HCT116 (cell line): Measurements from ENCODE around the gene TNFRSF1A. TPM values are rescaled to one million over a fixed set of nuclear protein-coding genes. Genes with fewer than 3 reads are reported as not detected.

Experiments
- ATAC-seq: fragments of 200-7000 bp; cut with Tn5 transposase; 2 replicates; pipeline ENCODE4 v1.9.1; 2020; ENCODE audit warnings: mild to moderate bottlenecking, moderate library complexity
- BruUV-seq: library from RNA; stranded (reverse); fragments of 400-500 nt; replicated peaks from 2 replicates; lab custom pipeline; 2021; lab: Mats Ljungman, UMichigan
- CTCF ChIA-PET: fragments of 300-600 bp; sonication (Branson Sonifier 250); formaldehyde crosslinking; loops from one replicate; lab custom pipeline; 2021; ENCODE audit warnings: antibody characterized with exemption; lab: Charles Lee
- POLR2A ChIA-PET: fragments of 300-600, 350-600 bp; sonication (Branson Sonifier 250); formaldehyde crosslinking; loops from one replicate; lab custom pipeline; 2021; ENCODE audit warnings: antibody characterized with exemption; lab: Charles Lee
- RAD21 ChIA-PET, 2 experiments: fragments of 300-600 bp; sonication (Branson Sonifier 250); formaldehyde crosslinking; loops; one replicate each; lab custom pipeline; 2023; ENCODE audit warnings: low total read pairs in 2 of 2; ENCODE audit not compliant: uncharacterized antibody in 2 of 2, unreplicated experiment in 2 of 2, low non-redundant PET in 1 of 2; lab: Charles Lee
- DNase-seq: peaks from one replicate; pipeline ENCODE4 v3.0.0-alpha.2; 2010; ENCODE audit warnings: low read depth, low spot score
- H2AFZ ChIP-seq: fragments of 200-600 bp; shearing (Covaris generic), sonication (generic); 2 replicates; pipeline ENCODE4 v1.6.1; 2017; ENCODE audit warnings: low read depth, mixed run types, mixed read lengths, antibody characterized with exemption, low read length; ENCODE audit not compliant: poor library complexity, severe bottlenecking
- H3K27ac ChIP-seq: 2 replicates; pipeline ENCODE4 v1.5.1; 2012; ENCODE audit warnings: low read depth, low read length
- H3K27me3 ChIP-seq: fragments of 200-600 bp; sonication (generic); 2 replicates; pipeline ENCODE4 v1.6.1; 2016; ENCODE audit warnings: mixed run types, low read length, mixed read lengths; ENCODE audit not compliant: insufficient read depth
- H3K36me3 ChIP-seq, 2 experiments: fragments of 200-500 bp in 1 of 2; fragments of 200-600 bp in 1 of 2; sonication (Bioruptor generic) in 1 of 2; sonication (generic) in 1 of 2; 2 replicates each; pipeline versions ENCODE4 v1.5.1 to v1.6.1; 2014 to 2016; ENCODE audit warnings: low read length in 2 of 2, inconsistent platforms in 1 of 2, mixed read lengths in 1 of 2, mixed run types in 1 of 2; ENCODE audit not compliant: insufficient read depth in 2 of 2, control insufficient read depth in 1 of 2
- H3K4me1 ChIP-seq, 2 experiments: fragments of 200-600 bp in 1 of 2; sonication (generic) in 1 of 2; 2 replicates each; pipeline versions ENCODE4 v1.5.1 to v1.6.1; 2012 to 2017; ENCODE audit warnings: low read length in 2 of 2, inconsistent platforms in 1 of 2, mild to moderate bottlenecking in 1 of 2, mixed read lengths in 1 of 2, mixed run types in 1 of 2, moderate library complexity in 1 of 2; ENCODE audit not compliant: insufficient read depth in 2 of 2, control insufficient read depth in 1 of 2
- H3K4me2 ChIP-seq: fragments of 200-600 bp; sonication (generic); 2 replicates; pipeline ENCODE4 v1.6.1; 2017; ENCODE audit warnings: mixed run types, low read length, mixed read lengths
- H3K4me3 ChIP-seq, 2 experiments: fragments of 200-600 bp in 1 of 2; sonication (generic) in 1 of 2; replicated peaks in 1 of 2; 2 replicates each; pipeline ENCODE4 v1.5.1; 2011 to 2016; ENCODE audit warnings: low read length in 2 of 2, control low read depth in 1 of 2, low read depth in 1 of 2, mild to moderate bottlenecking in 1 of 2, mixed read lengths in 1 of 2, mixed run types in 1 of 2
- H3K79me2 ChIP-seq: fragments of 200-600 bp; sonication (generic); 2 replicates; pipeline ENCODE4 v1.6.1; 2017; ENCODE audit warnings: mild to moderate bottlenecking, mixed run types, low read length, moderate library complexity, mixed read lengths; ENCODE audit not compliant: insufficient read depth
- H3K9ac ChIP-seq: fragments of 200-600 bp; sonication (generic); 2 replicates; pipeline ENCODE4 v1.6.1; 2016; ENCODE audit warnings: low read length, mixed read lengths
- H3K9me2 ChIP-seq: fragments of 200-600 bp; sonication (generic), shearing (Covaris generic); 2 replicates; pipeline ENCODE4 v1.6.1; 2017; ENCODE audit warnings: mixed run types, mild to moderate bottlenecking, moderate library complexity; ENCODE audit not compliant: insufficient read depth
- H3K9me3 ChIP-seq, 2 experiments: fragments of 200-500 bp in 1 of 2; fragments of 200-600 bp in 1 of 2; sonication (Bioruptor generic) in 1 of 2; sonication (generic) in 1 of 2; 2 replicates each; pipeline ENCODE4 v1.6.1; 2014 to 2017; ENCODE audit warnings: low read length in 2 of 2, mixed read lengths in 2 of 2, inconsistent platforms in 1 of 2, low read depth in 1 of 2, mild to moderate bottlenecking in 1 of 2, mixed run types in 1 of 2, moderate library complexity in 1 of 2; ENCODE audit not compliant: control insufficient read depth in 1 of 2, insufficient read depth in 1 of 2
- H4K20me1 ChIP-seq: fragments of 200-600 bp; sonication (generic), shearing (Covaris generic); 2 replicates; pipeline ENCODE4 v1.6.1; 2017; ENCODE audit warnings: mixed run types, mild to moderate bottlenecking, moderate library complexity; ENCODE audit not compliant: insufficient read depth
- ATF3 ChIP-seq: IDR thresholded peaks from 2 replicates; pipeline ENCODE4 v1.6.1; 2012
- CEBPB ChIP-seq: IDR thresholded peaks from 2 replicates; pipeline ENCODE4 v1.6.1; 2012; ENCODE audit warnings: low read depth
- CTCF ChIP-seq, 3 experiments: fragments of 200-600 bp in 1 of 3; sonication (generic) in 1 of 3; IDR thresholded peaks in 2 of 3; conservative IDR thresholded peaks in 1 of 3; 2 replicates each; pipeline ENCODE4 v1.5.1; 2012 to 2017; ENCODE audit warnings: low read depth in 2 of 3, low read length in 2 of 3, antibody characterized with exemption in 1 of 3, borderline replicate concordance in 1 of 3, control low read depth in 1 of 3, mild to moderate bottlenecking in 1 of 3, mixed read lengths in 1 of 3, mixed run types in 1 of 3, moderate library complexity in 1 of 3; ENCODE audit not compliant: insufficient read depth in 1 of 3
- EGR1 ChIP-seq: IDR thresholded peaks from 2 replicates; pipeline ENCODE4 v1.6.1; 2012; ENCODE audit warnings: low read depth
- ELF1 ChIP-seq: IDR thresholded peaks from 2 replicates; pipeline ENCODE4 v1.6.1; 2012; ENCODE audit warnings: low read depth, borderline replicate concordance
- EZH2 ChIP-seq: fragments of 200-600 bp; sonication (generic); IDR thresholded peaks from 2 replicates; pipeline ENCODE4 v1.6.1; 2017; ENCODE audit warnings: antibody characterized with exemption, mixed run types
- EZH2phosphoT487 ChIP-seq: fragments of 200-600 bp; IDR thresholded peaks from 2 replicates; pipeline ENCODE4 v1.6.1; 2018; ENCODE audit warnings: antibody characterized with exemption, borderline replicate concordance
- FOSL1 ChIP-seq: IDR thresholded peaks from 2 replicates; pipeline ENCODE4 v1.6.1; 2012; ENCODE audit warnings: low read depth
- JUND ChIP-seq: IDR thresholded peaks from 2 replicates; pipeline ENCODE4 v1.6.1; 2012
- POLR2A ChIP-seq: IDR thresholded peaks from 2 replicates; pipeline ENCODE4 v1.7.0; 2011; ENCODE audit warnings: borderline replicate concordance; ENCODE audit not compliant: insufficient read depth, insufficient read length; ENCODE audit errors: extremely low read depth
- POLR2AphosphoS5 ChIP-seq: IDR thresholded peaks from 2 replicates; pipeline ENCODE4 v1.6.1; 2011; ENCODE audit warnings: mild to moderate bottlenecking, low read depth, low read length, moderate library complexity
- REST ChIP-seq: IDR thresholded peaks from 2 replicates; pipeline ENCODE4 v1.6.1; 2012; ENCODE audit warnings: low read depth
- SRF ChIP-seq: IDR thresholded peaks from 2 replicates; pipeline ENCODE4 v1.6.1; 2012; ENCODE audit warnings: low read depth
- TCF7L2 ChIP-seq: IDR thresholded peaks from 2 replicates; pipeline ENCODE4 v1.7.0; 2011; ENCODE audit warnings: borderline replicate concordance, inconsistent platforms; ENCODE audit not compliant: insufficient read depth, insufficient read length; ENCODE audit errors: extremely low read depth
- YY1 ChIP-seq: IDR thresholded peaks from 2 replicates; pipeline ENCODE4 v1.6.1; 2011; ENCODE audit warnings: low read length, low read depth, moderate library complexity, mild to moderate bottlenecking; ENCODE audit not compliant: insufficient replicate concordance; ENCODE audit errors: extremely low read depth
- ZBTB33 ChIP-seq: IDR thresholded peaks from 2 replicates; pipeline ENCODE4 v1.6.1; 2011; ENCODE audit warnings: mild to moderate bottlenecking, low read length, moderate library complexity; ENCODE audit not compliant: insufficient replicate concordance; ENCODE audit errors: extremely low read depth
- ZNF274 ChIP-seq: fragments of 200-500 bp; sonication (Bioruptor generic); IDR thresholded peaks from 2 replicates; pipeline ENCODE4 v1.6.1; 2014; ENCODE audit warnings: mild to moderate bottlenecking, low read depth, low read length, inconsistent platforms
- intact Hi-C: fragments of 100-400 bp; cut with micrococcal nuclease; formaldehyde crosslinking; loops from 2 replicates; pipeline ENCODE4 v1.10.0; 2022
- total RNA-seq: library from RNA; stranded (reverse); gene quantifications from one replicate; pipeline ENCODE4 v1.2.1, GENCODE V29; 2021; ENCODE audit not compliant: unreplicated experiment

TNFRSF1A gene
- total RNA-seq, 1 experiment from 2014 or later: 129 TPM

GRCh38 chr12:6377667-6377994 lies 35.8 kb upstream of the TNFRSF1A start:
- Histone ChIP-seq H3K9me3 (no peaks in the 10 kb centered on the region), H4K20me1 (no peaks in the 10 kb centered on the region), H3K9ac (peak overlapping the region; percentile 73), H3K36me3 (no peaks in the 10 kb centered on the region), H3K79me2 (peaks cover 32% of the 10 kb centered on the region), H3K27ac (peak overlapping the region; percentile 100), H3K27me3 (no peaks in the 10 kb centered on the region), H2AFZ (no peak overlapping the region), H3K4me3 (peak overlapping the region in 1 of 2 experiments; percentile 14; a peak in 2 of 4 replicates), H3K9me2 (no peaks in the 10 kb centered on the region), H3K4me2 (peak overlapping the region; percentile 91), H3K4me1 (peaks cover 63 to 70% of the 10 kb centered on the region in 2 experiments)
- ChIA-PET POLR2A (interaction anchor here (0.8 to 1.3 kb wide), 2 partner anchors 39 to 41 kb away, joined by 3 read pairs; no protein-coding TSS in a partner anchor), RAD21 (interaction anchor here in 1 of 2 experiments (1.5 kb wide), 1 partner anchor 41 kb away, joined by 7 read pairs; no protein-coding TSS in a partner anchor), CTCF (interaction anchor here (1.0 kb wide), 1 partner anchor 10 kb away, joined by 3 read pairs; no protein-coding TSS in a partner anchor)
- no TSS peak for BruUV-seq
- intact Hi-C loops: loop anchor here (2.0 kb wide), 1 partner anchor 41 kb away; no protein-coding TSS in a partner anchor
- no peak for TF ChIP-seq POLR2A
- no peak for TF ChIP-seq EZH2phosphoT487
- TF ChIP-seq YY1: no peak
- no peak for TF ChIP-seq ZBTB33
- TF ChIP-seq POLR2AphosphoS5: no peak; the same call in 1 of the 2 replicates
- TF ChIP-seq FOSL1: no peak
- TF ChIP-seq CTCF (IDR thresholded peaks at IDR 0.05 in 2 of 3, conservative IDR thresholded peaks at IDR 0.05 in 1 of 3; ENCODE audit: borderline replicate concordance in 1 of 3, insufficient read depth in 1 of 3, low read depth in 2 of 3, low read length in 2 of 3): no peak
- TF ChIP-seq ZNF274: no peak
- TF ChIP-seq EGR1: no peak
- TF ChIP-seq REST: no peak
- TF ChIP-seq ELF1: no peak
- TF ChIP-seq JUND: no peak
- TF ChIP-seq CEBPB: no peak
- no peak for TF ChIP-seq TCF7L2
- TF ChIP-seq SRF: no peak
- no peak for TF ChIP-seq EZH2
- no peak for TF ChIP-seq ATF3
- 0 out of 2 replicates have a peak, but pooled peaks have one; percentile 18 for ATAC-seq
- DNase-seq: no peak
